Activated CD4-positive, alpha-beta T cell treated with anti-CD3 and anti-CD28 coated beads for 48 hours (primary cell): ENCODE results near the gene NPIPA5.
A peak's percentile ranks its signal among the peaks of the same experiment; 100 is the strongest.
"Not testable (repeated sequence)": the region's sequence is repeated elsewhere in the genome, so short reads cannot be mapped to it uniquely, and the experiment has no call there.

Experiments
- DNase-seq: peaks from one replicate; pipeline ENCODE4 v3.0.0-alpha.2; 2020

The NPIPA5 gene

DNA sequence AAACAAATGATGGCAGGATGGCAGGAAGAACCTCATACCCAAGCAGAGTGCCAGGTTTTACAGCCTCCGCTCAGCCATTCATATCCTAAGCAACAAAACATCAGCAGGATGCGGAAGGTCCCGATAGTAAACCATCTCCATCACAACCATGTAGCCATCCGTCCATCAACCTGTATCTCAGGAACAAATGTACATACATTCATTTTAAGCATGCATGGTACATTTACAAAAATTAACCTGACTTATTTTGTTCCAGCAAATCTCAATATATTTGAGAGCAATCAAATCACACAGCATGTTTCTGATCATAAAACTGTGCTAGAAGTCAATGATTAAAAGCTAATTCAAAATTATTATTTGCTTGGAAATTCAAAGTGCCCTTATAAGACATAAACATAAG lies at the start of gene NPIPA5:
Gene NPIPA5 (minus strand): TSS at position 101 of the 400 bp plus-strand sequence. CDS start 0 bp downstream, at position 101.
- DNase-seq = not testable (repeated sequence)

DNA sequence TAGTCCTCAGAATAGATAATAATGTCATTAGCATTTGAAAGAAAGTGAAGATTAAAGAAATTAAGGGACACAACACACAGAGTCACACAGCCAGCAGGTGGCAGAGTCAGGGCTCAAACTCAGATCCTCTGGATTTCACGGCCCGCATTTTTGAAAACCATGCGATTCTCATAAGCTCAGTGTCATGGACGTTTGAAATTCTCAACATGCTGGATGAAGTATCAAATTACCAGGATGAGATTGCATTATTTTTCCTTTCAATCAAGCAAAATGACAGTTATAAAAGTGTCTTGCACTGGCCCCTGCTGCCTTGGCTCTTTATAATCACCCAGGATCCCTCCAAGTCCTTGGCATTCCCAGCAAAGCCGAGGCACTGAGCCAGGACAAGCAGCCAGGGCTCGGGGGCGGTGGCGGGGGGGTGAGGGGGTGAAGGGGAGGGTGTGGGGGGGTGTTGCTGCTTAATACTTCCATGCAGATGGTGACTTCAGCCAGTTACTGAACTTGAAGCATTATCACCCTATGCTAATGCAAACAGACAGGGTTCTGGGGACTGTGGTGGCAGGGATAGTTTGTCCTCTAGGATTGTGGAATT lies 49.6 kb upstream of the NPIPA5 start:
- DNase-seq = peak; percentile 73

DNA sequence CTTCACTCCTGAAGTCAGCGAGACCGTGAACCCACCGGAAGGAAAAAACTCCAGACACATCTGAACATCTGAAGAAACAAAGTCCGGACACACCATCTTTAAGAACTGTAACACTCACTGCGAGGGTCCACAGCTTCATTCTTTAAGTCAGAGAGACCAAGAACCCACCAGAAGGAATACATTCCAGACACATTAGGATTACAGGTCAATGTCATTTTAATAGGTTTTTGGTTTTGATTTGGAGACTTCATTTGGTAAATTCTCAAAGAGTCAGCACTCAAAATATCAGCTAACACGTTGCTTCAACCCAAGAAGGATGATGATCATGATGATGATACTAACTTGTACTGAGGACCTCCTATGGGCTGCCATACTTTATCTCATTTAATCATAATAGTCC lies 48.7 kb upstream of the NPIPA5 start:
- DNase-seq = no peak

DNA sequence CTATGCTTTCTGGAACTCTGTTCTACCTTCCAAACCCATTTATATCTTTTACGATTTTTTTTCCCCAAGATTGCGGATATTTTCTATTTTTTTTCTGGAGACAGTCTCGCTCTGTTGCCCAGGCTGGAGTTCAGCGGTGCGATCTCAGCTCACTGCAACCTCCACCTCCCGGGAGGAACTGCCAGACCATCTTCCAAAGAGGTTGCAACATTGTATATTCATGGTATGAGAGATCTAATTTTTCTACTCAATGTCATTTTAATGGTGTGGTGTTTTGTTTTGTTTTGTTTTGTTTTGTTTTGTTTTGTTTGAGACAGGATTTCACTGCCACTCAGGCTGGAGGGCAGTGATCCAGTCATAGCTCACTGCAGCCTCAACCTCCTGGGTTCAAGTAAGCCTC lies 47.8 kb upstream of the NPIPA5 start:
- DNase-seq = no peak

DNA sequence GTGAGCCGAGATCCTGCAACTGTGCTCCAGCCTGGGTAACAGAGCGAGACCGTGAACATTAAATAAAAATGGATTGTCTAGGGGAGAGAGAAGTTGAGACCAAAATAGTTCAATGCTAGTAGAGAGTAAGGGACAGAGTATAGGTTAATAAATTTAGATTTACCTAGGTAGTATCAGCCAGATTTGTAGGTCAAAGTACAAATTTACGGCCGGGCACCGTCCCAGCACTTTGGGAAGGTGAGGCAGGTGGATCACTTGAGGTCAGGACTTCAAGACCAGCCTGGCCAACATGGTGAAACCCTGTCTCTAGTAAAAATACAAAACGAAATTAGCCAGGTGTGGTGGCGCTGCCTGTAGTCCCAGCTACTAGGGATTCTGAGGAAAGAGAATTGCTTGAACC lies 44.1 kb upstream of the NPIPA5 start:
- no peak for DNase-seq

DNA sequence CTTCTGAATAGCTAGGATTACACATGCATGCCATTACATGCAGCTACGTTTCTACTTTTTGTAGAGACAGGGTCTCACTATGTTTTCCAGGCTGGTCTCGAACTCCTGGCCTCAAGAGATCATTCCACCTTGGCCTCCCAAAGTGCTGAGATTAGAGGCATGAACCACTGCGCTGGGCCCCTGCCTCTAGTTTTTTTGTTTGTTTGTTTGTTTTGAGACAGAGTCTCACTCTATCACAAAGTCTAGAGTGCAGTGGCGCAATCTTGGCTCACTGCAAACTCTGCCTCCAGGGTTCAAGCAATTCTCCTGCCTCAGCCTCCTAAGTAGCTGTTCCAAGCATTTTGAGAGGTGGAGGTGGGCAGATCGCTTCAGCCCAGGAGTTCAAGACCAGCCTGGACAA lies 43.6 kb upstream of the NPIPA5 start:
- DNase-seq = not testable (repeated sequence)

DNA sequence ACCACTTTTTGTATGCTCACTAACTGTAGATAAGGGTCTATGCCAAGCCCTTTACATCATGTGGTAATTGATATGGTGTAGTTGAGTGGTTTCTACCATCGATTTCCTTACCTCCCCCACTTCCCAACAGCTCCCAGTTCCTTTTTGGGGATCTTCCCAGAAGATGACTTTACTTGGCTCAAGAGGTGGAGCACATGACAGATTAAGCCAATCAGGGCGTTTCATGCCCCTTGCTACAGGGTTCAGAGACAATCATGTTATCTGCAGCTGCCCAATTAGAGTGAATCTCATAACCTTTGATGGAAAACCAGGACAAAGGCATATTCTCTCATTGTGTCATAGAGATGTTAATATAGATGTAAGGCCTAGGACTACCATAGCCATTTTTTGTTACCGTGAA lies 40.1 kb upstream of the NPIPA5 start:
- DNase-seq = no peak

DNA sequence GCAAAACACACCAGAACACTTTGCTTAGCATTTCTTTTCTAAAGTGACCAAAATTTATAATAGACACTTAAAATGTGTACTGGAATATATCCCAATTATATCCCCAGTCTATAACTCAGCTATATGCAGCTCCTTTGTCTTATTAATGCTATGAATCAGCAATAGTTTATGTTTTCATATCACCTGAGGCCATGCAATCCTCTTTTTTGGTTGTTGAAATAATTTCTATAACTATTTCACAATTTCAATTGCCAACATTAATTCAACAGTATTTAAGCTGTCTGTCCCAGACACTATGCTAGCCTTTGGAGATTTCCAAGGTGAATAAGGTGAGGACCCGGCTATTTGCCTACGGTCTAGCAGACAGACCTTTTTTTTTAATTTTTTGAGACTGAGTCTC lies 39.1 kb upstream of the NPIPA5 start:
- no peak for DNase-seq

DNA sequence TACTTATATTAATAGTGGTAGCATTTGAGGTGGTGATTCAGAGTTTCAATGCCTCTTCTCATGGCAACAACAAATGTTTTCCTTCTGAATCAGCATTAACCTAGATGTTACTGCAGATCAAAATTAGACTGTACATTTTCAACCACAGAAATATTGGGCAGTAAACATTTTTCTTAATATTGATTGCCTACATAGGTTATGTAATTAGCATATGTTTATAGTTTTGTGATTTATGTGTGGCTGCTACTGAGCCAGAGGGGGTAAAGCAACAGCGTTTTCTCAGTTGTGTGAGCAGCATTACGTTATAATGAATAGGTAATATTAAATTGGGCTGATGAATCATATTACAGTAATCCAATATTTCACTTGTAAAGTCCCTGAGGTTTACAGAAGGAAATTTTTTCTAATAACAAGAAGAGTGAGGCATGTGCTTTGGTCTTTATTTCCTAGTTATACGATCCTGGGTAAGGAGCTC lies 37.5 kb upstream of the NPIPA5 start:
- no peak for DNase-seq

DNA sequence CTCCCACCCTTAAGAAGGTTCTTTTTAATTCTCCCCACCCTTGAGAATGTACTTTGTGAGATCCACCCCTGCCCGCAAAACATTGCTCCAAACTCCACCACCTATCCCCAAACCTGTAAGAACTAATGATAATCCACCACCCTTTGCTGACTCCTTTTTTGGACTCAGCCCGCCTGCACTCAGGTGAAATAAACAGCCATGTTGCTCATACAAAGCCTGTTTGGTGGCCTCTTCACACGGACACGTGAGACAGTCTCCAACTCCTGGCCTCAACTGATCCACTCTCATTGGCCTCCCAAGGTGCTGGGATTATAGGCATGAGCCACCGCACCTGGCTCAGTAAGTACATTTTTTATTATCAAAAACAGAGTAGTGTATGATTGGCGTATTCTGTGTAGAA lies 31.4 kb upstream of the NPIPA5 start:
- DNase-seq = not testable (repeated sequence)

DNA sequence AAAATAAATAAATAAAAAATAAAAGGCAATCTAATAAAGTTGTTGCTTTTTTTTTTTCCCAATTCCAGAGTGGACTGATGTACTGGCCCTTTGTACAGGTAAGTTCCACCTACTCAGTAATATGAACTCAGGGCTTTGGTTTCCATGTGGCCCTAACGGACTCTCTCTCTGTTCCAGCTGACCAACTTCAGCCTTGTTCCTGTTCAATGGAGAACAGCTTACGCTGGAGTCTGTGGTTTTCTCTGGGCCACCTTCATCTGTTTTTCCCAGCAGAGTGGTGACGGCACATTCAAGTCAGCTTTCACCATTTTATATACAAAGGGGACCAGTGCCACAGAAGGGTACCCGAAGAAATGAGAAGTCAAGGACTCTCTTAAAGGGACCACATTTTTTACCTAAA lies 29.7 kb upstream of the NPIPA5 start:
- not testable (repeated sequence) for DNase-seq

DNA sequence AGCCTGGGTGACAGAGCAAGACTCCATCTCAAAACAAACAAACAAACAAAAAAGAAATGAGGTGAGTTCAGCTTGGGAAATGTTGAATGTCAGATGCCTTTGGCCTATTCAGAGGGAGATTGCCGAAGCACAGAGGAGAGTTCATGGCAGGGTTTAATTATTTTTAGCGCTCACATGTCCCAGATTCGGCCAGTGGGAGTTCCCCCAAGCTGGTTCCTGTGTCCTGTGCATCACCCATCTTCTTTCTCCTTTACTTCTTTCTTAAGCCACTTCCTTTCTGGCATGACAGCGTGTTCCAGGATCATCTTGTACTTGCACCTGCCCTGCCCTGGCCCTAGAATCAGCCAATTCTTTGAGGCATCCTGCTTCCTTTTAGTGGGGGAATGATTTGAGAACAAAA lies 26.7 kb upstream of the NPIPA5 start:
- no peak for DNase-seq

DNA sequence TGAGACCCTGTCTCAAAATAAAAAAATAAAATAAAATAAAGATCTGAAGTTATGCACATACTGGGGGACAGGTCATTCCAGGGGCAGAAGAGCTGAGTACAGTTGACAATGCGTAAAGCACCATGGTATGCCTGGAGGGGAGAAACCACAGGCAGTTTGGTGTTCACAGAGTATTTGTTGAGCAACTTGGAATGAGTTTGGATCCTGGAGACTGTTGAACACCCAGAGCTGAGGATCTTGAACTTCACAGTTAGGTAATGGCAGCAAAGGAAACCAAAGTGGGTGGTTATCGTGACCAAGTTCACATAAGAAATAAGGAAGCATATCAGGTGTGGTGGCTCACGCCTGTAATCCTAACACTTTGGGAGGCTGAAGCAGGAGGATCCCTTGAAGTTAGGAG lies 26.0 kb upstream of the NPIPA5 start:
- not testable (repeated sequence) for DNase-seq

DNA sequence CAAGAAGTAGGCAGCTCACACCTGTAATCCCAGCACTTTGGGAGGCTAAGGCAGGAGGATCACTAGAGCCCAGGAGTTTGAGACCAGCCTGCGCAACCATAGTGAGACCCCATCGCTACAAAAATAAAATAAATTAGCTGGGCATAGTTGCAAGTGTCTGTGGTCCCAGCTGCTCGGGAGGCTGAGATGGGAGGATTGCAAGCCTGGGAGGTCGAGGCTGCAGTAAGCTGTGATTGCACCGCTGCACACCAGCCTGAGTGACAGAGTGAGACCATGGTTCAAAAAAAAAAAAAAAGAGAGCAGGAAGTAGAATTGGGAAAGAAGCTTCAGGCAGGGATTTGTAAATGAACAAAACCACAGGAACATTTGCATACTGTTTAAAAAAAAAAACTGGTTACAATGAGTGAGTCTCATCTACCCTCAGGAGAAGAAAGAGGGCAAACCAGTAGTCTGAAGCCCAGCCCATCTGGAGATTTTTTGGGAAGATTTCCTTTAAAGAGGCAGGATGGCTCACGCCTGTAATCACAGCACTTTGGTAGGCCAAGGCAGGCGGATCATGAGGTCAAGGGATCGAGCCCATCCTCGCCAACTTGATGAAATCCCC lies 25.4 kb upstream of the NPIPA5 start:
- DNase-seq = no peak

DNA sequence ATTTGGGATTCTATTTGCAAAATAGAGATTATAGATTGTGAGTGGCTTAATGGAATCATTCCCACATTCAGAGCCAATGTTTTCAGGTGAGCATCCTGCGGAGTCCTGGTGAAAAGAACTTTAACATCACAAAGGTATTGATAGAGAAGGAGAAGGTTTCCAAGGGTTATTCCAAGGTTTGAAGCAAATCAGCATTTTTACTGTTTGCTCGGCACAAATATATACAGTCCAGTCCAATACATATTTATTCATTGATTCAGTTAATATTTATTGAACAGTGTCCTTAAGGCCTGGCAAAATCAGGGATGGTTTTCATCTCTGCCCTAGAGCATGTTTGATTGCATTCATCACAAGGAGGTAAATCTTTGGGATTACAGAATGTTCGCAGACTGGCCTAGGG lies 23.9 kb upstream of the NPIPA5 start:
- no peak for DNase-seq

DNA sequence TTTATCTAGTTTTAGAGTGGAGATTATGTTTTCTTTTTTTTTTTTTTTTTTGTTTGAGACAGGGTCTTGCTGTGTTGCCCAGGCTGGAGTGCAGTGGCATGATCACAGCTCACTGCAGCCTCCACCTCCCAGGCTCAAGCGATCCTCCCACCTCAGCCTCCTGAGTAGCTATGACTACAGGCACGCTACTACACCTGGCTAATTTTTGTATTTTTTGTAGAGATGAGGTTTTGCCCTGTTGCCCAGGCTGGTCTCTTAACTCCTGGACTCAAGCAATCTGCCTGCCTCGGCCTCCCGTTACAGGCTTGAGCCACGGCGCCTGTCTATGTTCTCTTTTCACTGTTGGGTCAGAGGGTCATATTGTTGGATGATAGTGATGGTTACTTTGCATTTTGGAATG lies 22.2 kb upstream of the NPIPA5 start:
- DNase-seq = not testable (repeated sequence)

DNA sequence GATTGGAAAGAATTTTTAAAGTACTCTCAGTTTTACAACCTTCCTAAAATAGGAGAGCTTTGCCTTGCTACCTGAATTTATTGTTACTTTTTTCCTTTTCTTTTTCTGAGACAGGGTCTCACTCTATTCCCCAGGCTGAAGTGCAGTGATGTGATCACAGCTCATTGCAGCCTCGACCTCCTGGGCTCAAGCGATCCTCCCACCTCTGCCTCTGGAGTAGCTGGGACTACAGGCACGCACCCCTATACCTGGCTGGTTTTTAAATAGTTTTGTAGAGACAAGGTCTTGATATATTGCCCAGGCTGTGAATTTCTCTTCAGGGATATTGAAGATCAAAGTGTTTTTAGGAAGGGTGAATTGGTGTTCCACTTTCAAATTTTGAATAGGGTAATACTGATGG lies 21.2 kb upstream of the NPIPA5 start:
- no peak for DNase-seq

DNA sequence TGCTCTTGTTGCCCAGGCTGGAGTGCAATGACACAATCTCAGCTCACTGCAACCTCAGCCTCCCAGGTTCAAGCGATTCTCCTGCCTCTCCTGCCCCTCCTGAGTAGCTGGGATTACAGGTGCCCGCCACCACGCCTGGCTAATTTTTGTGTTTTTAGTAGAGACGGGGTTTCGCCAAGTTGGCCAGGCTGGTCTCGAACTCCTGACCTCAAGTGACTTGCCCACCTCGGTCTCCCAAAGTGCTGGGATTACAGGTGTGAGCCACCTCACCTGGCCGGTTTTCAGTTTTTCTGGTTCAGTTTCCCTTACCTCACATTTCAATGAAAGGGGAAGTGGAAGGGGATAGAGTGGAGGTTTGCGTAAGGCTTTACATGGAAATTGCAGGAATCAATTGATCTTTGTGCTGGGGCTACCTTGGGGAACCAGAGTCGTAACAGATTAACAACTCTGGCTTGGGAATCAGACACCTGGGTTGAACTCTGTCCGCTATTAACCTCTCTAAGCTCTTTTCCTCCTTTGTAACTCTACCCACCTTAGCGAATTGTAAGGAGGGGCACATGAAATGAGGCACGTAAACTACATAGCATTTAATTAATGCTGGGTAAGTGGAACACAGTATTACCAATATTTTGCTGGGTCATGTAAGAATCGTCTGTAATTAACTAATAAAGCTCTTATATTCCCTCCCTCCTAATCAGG lies 20.7 kb upstream of the NPIPA5 start:
- no peak for DNase-seq

DNA sequence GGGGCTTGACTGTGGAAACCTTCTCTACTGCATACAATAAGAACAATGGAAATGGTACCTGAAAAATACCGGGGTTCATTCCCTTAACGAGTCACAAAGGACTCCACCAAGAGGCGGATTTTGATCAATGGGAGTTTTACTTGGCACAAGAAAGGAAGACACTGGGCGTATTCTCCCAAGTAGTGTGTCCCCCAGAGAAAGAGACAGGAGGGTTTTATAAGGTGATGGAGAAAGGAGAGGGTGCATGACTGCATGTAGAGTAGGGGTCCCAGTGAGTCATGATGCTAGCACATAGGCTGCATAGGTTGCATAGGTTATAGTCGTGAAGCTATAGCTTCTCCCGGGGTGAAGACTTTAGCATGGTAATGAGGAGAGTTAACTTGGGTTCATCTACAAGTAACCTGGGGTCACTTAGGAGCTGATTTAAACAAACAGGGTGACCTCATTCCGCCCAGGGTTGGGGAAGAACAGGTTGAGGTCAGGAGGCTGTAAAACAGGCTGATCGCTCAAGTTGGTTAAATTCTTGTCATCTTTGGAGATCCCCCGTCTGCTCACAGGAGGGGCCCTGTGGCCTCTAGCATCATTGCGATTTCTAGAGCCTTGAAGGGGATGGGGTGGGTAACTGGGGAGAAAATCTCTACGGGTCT lies 19.0 kb upstream of the NPIPA5 start:
- DNase-seq = no peak

DNA sequence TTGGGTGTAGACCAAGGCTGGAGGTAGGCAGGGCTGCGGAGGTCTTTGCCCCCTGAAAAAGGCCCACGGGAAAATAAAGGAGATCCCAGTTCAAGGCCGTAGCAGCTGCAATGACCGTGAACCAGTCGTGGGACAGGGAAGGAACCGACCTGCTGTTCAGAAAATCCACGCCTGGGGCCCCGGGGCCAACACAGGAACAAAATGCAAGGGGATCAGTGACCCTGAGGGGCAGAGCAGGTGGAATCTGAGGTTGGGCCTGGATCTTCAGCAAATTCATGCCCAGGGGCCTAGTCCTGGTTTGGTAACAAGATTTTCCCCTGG lies 18.4 kb upstream of the NPIPA5 start:
- not testable (repeated sequence) for DNase-seq

DNA sequence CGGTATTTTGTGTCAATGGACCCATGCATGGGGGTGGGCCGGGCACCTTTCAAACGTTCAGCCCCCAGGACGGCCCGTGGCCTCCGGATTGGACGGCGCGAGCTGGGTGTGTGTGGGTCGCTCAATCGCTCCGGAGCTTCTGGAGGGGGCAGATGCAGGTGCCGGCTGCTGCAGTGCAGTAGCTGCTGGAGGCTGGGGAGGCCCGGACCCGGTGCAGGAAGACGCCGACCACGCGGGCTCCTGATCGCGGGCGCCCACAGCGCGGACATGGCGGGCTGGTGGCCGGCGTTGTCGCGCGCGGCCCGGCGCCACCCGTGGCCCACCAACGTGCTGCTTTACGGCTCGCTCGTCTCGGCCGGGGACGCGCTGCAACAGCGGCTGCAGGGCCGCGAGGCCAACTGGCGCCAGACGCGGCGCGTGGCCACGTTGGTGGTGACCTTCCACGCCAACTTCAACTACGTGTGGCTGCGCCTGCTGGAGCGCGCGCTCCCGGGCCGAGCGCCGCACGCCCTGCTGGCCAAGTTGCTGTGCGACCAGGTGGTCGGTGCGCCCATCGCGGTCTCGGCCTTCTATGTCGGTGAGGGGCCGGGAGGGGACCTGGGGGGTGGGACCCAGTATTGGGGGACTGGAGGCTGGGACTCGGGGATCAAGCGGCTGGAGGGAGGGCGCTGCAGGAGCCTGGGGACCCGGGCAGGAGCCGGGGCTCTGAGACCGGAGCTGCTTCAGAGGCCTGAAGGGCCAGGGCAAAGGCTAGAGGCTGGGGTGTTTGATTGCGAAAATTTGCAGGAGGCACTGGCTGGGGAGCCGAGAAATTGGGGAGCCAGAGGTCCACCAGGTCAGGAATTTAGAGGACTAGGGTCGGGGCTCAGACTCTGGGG lies 17.8 kb upstream of the NPIPA5 start, which contains the start of gene MPV17L:
Gene MPV17L (plus strand): TSS at position 124 of the 878 bp plus-strand sequence. CDS start 144 bp downstream, at position 268.
- peak; percentile 20 for DNase-seq

DNA sequence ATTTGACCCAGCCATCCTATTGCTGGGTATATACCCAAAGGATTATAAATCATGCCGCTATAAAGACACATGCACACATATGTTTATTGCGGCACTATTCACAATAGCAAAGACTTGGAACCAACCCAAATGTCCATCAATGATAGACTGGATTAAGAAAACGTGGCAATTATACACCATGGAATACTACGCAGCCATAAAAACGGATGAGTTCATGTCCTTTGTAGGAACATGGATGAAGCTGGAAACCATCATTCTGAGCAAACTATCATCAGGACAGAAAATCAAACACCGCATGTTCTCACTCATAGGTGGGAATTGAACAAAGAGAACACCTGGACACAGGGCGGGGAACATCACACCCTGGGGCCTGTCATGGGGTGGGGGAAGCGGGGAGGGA lies 14.9 kb upstream of the NPIPA5 start:
- DNase-seq = not testable (repeated sequence)

DNA sequence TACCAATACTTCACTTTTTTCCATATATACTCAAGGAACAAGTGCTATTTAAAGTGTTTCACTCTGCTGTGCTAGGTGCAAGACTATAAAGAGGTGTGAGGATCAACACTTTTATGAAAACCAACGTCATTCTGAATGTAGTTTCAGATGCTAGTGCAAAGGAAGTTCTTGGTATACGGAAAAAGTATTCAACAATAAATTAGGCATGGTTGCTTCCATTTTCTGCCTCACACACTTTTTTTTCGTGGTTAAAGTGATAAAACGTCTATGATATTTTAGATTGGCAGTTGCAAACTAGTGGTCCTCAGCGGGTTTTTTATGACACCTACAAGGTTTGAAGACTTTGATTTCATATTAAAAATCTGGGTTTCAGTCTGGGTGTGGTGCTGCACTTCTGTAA lies 11.8 kb upstream of the NPIPA5 start:
- not testable (repeated sequence) for DNase-seq
